ENCODE data around the gene TAC4. TPM values are rescaled to one million over a fixed set of nuclear protein-coding genes. Genes with fewer than 3 reads are reported as not detected.

Gene TAC4
- total and polyA plus RNA-seq, 2 of the 13 experiments (the other 11 are each of a cell fraction or from before 2014, with no cell fraction given): not detected

DNA sequence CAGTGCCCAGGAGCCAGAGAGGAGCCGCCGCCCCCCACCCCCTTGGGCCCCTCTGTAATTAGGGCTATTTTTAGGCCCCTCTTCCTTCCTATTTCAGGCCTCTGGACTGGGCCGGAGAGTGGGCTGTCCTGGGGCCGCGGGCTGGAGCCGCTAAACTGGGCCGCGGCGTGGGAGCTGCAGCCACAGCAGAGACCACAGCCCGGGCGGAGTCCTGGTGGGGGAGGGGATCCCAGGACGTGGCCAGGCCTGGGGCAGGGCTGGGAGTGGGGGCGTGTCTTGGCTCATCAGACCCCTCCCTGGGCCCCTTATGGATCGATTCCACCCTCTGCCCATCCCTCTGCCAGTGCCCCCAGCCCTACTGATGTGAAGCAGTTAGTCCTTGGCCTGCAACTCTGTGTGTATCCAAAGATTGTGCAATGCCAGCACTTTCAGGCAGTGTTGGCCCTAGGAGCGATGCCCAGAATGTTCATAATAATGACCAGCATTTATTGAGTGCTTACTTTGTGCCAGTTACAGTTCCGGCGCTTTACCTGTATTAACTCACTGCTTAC is 15.0 kb upstream of the TAC4 start (continued):
- TF ChIP-seq NFATC3 (CRISPR knock-in tag; IDR thresholded peaks at IDR 0.05) (no peak), SMC3 (IDR thresholded peaks at IDR 0.05; ENCODE audit: low read length) (peak; percentile 32; the same call in 1 of the 2 replicates), ZBTB7B (CRISPR knock-in tag; IDR thresholded peaks at IDR 0.05) (peak; percentile 48; the same call in 1 of the 2 replicates), SATB2 (CRISPR knock-in tag; IDR thresholded peaks at IDR 0.05) (no peak), PHF8 (CRISPR knock-in tag; IDR thresholded peaks at IDR 0.05) (0 out of 2 replicates have a peak, but pooled peaks have one; percentile 10), MEIS1 (CRISPR knock-in tag; IDR thresholded peaks at IDR 0.05; ENCODE audit: borderline replicate concordance) (peak; percentile 39; the same call in 1 of the 2 replicates), ZNF800 (CRISPR knock-in tag; IDR thresholded peaks at IDR 0.05) (no peak), REPIN1 (CRISPR knock-in tag; IDR thresholded peaks at IDR 0.05; ENCODE audit: borderline replicate concordance, low read depth) (no peak; the same call in 1 of the 2 replicates), GATAD1 (CRISPR knock-in tag; IDR thresholded peaks at IDR 0.05) (no peak), ZNF704 (CRISPR knock-in tag; IDR thresholded peaks at IDR 0.05; ENCODE audit: borderline replicate concordance) (no peak), KDM4B (CRISPR knock-in tag; IDR thresholded peaks at IDR 0.05) (no peak), ZNF761 (CRISPR knock-in tag; conservative IDR thresholded peaks at IDR 0.05) (no peak), ZNF446 (CRISPR knock-in tag; IDR thresholded peaks at IDR 0.05) (no peak), TEAD2 (CRISPR knock-in tag; IDR thresholded peaks at IDR 0.05) (no peak), ZFP36L2 (CRISPR knock-in tag; IDR thresholded peaks at IDR 0.05) (no peak), ZNF234 (CRISPR knock-in tag; conservative IDR thresholded peaks at IDR 0.05) (no peak)
- TF ChIP-seq, protein P1, sequence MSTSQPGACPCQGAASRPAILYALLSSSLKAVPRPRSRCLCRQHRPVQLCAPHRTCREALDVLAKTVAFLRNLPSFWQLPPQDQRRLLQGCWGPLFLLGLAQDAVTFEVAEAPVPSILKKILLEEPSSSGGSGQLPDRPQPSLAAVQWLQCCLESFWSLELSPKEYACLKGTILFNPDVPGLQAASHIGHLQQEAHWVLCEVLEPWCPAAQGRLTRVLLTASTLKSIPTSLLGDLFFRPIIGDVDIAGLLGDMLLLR (CRISPR knock-in tag; IDR thresholded peaks at IDR 0.05): no peak
- TF ChIP-seq, protein P2, sequence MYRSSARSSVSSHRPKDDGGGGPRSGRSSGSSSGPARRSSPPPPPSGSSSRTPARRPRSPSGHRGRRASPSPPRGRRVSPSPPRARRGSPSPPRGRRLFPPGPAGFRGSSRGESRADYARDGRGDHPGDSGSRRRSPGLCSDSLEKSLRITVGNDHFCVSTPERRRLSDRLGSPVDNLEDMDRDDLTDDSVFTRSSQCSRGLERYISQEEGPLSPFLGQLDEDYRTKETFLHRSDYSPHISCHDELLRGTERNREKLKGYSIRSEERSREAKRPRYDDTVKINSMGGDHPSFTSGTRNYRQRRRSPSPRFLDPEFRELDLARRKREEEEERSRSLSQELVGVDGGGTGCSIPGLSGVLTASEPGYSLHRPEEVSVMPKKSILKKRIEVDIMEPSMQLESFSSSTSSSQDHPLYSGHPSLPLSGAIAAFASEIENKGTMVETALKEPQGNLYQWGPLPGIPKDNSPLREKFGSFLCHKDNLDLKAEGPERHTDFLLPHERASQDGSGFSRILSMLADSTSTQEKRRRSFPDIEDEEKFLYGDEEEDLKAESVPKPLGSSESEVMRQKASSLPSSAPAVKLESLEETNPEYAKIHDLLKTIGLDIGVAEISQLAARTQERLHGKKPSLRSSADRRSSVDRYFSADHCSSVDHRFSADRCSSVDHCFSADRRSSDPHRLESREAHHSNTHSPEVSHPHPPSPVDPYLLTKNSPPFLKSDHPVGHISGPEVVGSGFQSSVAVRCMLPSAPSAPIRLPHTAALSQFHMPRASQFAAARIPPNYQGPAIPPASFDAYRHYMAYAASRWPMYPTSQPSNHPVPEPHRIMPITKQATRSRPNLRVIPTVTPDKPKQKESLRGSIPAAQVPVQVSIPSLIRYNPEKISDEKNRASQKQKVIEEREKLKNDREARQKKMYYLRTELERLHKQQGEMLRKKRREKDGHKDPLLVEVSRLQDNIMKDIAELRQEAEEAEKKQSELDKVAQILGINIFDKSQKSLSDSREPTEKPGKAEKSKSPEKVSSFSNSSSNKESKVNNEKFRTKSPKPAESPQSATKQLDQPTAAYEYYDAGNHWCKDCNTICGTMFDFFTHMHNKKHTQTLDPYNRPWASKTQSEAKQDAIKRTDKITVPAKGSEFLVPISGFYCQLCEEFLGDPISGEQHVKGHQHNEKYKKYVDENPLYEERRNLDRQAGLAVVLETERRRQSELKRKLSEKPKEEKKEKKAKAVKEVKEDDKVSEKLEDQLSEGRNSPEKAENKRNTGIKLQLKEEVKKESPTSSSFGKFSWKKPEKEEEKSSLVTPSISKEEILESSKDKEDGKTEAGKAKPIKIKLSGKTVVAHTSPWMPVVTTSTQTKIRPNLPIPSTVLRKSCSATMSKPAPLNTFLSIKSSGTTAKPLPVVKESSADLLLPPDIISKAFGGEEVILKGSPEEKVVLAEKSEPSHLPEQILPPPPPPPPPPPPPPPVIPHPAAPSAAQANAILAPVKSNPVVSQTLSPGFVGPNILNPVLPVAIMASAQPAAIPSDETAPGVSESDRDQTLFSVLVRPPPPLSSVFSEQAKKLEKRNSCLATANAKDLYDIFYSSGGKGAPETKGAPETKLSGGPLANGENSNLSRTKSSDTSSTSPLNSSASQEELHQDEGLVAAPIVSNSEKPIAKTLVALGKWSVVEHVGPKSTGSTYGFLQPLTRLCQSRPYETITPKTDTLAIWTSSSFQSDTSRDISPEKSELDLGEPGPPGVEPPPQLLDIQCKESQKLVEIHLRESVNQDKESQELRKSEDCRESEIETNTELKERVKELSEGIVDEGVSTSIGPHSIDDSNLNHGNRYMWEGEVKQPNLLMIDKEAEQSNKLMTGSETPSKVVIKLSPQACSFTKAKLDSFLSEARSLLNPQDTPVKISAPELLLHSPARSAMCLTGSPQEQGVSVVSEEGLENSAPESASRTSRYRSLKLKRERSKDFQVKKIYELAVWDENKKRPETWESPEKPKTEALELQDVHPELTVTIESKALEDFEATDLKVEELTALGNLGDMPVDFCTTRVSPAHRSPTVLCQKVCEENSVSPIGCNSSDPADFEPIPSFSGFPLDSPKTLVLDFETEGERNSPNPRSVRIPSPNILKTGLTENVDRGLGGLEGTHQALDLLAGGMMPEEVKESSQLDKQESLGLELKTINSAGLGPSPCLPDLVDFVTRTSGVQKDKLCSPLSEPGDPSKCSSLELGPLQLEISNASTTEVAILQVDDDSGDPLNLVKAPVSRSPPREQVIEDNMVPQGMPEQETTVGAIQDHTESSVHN (CRISPR knock-in tag; IDR thresholded peaks at IDR 0.05): no peak

Data from HepG2 (cell line).